ENCODE data around the gene PLN.

Gene PLN

DNA sequence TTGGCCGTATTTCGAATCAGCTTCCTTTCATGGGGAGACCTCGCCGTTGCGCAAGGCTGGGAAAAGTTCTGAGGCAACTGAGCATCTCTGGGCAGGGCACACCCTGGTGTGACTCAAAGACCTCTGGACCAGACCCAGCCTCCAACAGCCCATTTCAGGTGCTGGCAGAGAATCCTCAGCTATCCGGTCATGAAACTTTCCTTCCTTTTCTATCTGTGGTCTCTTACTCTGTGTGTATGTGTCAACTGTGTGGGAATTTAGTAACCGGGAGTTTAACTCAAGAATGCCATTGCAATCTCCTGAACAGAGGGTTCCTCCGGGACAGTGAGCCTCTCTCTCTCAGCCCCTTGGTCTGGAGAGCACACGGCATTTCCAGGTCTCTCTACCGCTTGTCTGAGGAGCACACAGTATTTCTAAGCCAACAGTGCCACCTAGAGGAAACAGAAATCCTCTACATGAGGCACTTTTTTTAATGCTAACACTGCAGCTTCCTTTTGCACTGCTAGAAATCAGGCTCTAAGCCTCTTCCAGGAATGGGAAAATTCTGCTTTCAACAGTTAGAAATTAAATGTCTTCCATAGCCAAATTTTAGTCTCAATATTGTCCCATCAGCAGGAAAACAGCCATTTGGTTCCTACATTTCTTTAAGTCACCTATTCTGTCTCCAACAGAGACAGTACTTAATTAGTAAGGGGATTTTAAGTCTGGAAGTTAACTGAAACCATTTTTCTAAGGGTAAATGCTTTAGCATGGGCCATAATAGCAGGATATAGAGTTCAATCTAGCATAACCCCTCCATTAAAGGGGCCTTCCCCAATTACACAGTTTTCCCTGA, 32.7 kb downstream of the PLN start:
- DNase-seq = no peak

DNA sequence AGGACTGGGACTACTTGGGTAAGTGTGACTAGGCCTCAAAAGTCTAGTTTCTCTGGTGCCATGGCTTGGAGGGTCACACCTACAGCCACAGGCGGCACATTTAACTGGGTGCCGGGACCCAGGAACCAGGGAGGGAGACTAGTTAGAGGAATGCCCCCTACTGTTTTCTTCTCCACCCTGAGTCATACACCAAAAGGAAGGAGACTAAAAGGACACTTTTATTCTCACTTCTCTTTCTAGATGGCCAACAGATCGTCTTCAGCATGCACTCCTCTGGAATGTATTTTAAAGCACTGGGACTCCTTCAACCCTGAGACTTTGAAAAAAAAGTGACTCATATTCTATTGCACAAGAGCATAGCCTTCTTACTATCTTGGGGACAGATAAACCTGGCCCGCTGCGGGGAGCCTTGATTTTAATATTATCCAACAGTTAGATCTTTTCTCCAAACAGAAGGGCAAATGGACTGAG, 33.4 kb downstream of the PLN start:
- DNase-seq = no peak

- no peak for DNase-seq
Observed at GRCh38 chr6:118584911-118585310, 36.8 kb downstream of the PLN start.

- no peak for DNase-seq
Observed at GRCh38 chr6:118586746-118587485, 38.8 kb downstream of the PLN start.

- no peak for DNase-seq
Observed at GRCh38 chr6:118588626-118589025, 40.5 kb downstream of the PLN start.

DNA sequence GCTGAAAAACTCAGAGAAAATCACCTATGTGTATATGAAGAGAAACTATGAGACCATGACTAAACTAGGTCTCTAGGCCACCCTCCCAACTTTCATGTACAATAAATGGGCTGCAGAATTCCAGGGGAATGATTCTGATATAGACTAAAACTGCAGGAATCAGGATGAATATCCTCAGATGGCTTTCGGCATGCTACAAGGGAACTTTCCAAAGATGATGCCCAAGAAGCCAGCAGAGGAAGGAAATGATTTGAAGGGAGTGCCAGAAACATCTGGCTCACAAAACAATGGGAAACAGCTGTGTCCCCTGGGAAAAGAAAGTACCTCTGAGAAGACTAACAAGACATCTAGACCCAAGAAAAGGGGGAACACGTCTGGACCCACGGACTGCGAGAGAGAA, 41.1 kb downstream of the PLN start:
- no peak for DNase-seq

DNA sequence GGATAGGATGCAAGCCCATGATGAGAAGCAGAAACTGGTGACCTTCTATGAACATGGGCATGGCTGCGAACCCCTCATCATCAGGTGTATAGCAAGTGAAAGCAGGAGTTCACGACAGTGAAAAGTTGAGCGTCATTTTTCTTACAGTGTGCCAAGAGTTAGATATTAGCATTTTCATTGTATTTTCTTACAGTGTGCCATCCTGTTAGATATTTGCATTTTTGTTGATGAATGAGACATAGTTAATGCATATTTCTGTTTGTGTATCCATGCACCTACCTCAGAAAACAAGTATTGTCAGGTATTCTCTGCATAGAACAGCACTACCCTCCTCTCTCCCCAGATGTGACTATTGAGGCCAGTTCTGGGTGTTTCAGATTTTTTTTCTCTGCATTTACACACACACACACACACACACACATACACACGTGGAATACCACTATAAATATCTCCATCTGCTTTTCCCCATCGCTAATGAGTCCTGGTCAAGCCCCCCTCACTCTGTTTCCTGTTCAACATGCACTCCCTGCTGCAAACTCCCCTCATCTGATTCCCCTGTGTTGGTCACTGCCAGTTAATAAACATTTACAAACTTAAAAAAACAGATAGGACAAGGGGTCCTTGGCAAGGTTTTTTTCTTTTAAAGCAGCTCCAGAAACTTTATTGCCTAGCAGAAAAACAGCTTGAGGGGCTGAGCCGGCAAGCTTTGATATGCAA, 41.7 kb downstream of the PLN start:
- no peak for DNase-seq

- DNase-seq = no peak
Observed at GRCh38 chr6:118591897-118592296, 43.8 kb downstream of the PLN start.

DNA sequence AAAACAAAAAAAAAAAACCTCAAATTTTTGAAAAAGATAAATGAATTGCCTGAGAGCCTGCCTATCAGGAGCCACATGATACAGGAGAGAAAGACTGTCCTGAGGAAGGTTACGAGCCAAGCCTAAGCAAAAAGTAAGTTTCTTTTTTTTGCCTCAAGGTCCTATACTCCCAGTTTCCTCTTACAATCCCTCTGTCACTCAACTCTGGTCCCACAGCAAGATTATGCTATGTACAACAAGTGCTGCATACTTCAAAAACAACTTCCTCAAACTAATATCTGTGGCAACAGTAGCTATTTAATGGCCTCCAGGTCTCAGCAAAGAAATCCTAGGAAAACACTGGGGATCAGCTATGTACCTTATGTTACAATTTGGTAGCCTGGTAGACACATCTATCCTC, 46.8 kb downstream of the PLN start:
- no peak for DNase-seq

GRCh38 chr6:118596774-118597320, 48.8 kb downstream of the PLN start:
- no peak for DNase-seq

GRCh38 chr6:118597636-118598035, 49.5 kb downstream of the PLN start:
- DNase-seq = no peak

GRCh38 chr6:118598324-118598723, 50.2 kb downstream of the PLN start:
- DNase-seq = no peak

DNA sequence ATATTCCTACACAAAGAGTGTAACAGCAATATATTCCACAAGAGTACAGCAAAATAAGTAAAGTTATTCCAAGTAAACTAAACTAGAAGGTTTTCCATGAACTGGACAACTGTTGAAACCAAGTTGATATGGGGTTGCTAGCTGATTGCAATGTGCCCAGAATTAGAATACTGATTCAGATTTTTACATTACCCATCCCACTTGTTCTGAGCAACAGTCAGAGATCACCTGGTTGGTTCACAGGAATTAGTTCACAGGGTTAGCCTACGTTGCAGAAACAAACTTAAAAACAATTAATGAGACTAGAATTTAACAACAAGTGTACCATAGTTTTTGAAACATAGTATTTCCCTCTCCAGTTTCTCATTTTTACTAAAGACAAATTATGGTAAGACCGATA, 54.2 kb downstream of the PLN start:
- no peak for DNase-seq

- DNase-seq = no peak
Observed at GRCh38 chr6:118603372-118603771, 55.3 kb downstream of the PLN start.

GRCh38 chr6:118606268-118606667, 58.2 kb downstream of the PLN start:
- DNase-seq = no peak

GRCh38 chr6:118606858-118607257, 58.8 kb downstream of the PLN start:
- no peak for DNase-seq

All from activated CD8-positive, alpha-beta memory T cell treated with anti-CD3 and anti-CD28 coated beads, Interleukin-2, amount 50 U/mL, for 4 hours (primary cell).